Endothelial cell of hepatic sinusoid (primary cell): ENCODE results near the gene C6orf89.
"Not testable (repeated sequence)": the region's sequence is repeated elsewhere in the genome, so short reads cannot be mapped to it uniquely, and the experiment has no call there.

Experiments
- in situ Hi-C: cut with HindIII; loops from 2 replicates; pipeline ENCODE4 v1.10.0; 2017; ENCODE audit warnings: low sequenced_read_pairs

C6orf89 gene

GRCh38 chr6:36917541-36918193, 31.9 kb downstream of the C6orf89 start:
- in situ Hi-C loops, result no loop called here

GRCh38 chr6:36920049-36920448, 34.3 kb downstream of the C6orf89 start:
- in situ Hi-C loops, result no loop called here

- in situ Hi-C loops, result no loop called here
These were observed 34.8 kb downstream of the C6orf89 start for GRCh38 chr6:36920546-36920945.

- in situ Hi-C loops, result no loop called here
These were observed 38.4 kb downstream of the C6orf89 start for GRCh38 chr6:36924131-36924530.

- in situ Hi-C loops, result no loop called here
These were observed 39.1 kb downstream of the C6orf89 start for GRCh38 chr6:36924778-36925374.

GRCh38 chr6:36925809-36926208, 40.1 kb downstream of the C6orf89 start:
- in situ Hi-C loops, result no loop called here

GRCh38 chr6:36926708-36927513, 41.2 kb downstream of the C6orf89 start:
- in situ Hi-C loops, result no loop called here

- in situ Hi-C loops, result no loop called here
These were observed 42.2 kb downstream of the C6orf89 start for GRCh38 chr6:36927691-36928546.

- in situ Hi-C loops, result no loop called here
These were observed 42.8 kb downstream of the C6orf89 start for GRCh38 chr6:36928547-36928918.

- in situ Hi-C loops, result no loop called here
These were observed 43.4 kb downstream of the C6orf89 start for GRCh38 chr6:36929152-36929551.

GRCh38 chr6:36929607-36930006, 43.9 kb downstream of the C6orf89 start:
- in situ Hi-C loops, result no loop called here

- in situ Hi-C loops, result no loop called here
These were observed 44.7 kb downstream of the C6orf89 start for GRCh38 chr6:36930483-36930882.

GRCh38 chr6:36933102-36933501, 47.4 kb downstream of the C6orf89 start:
- in situ Hi-C loops, result no loop called here

- in situ Hi-C loops, result no loop called here
These were observed 47.8 kb downstream of the C6orf89 start for GRCh38 chr6:36933519-36933918.

- in situ Hi-C loops, result no loop called here
These were observed 49.1 kb downstream of the C6orf89 start for GRCh38 chr6:36934901-36935300.

- in situ Hi-C loops, result no loop called here
These were observed 51.1 kb downstream of the C6orf89 start for GRCh38 chr6:36936824-36937223.

GRCh38 chr6:36937896-36938295, 52.1 kb downstream of the C6orf89 start:
- in situ Hi-C loops, result no loop called here

GRCh38 chr6:36938536-36938935, 52.8 kb downstream of the C6orf89 start:
- in situ Hi-C loops, result no loop called here

- in situ Hi-C loops, result not testable (repeated sequence)
These were observed 53.3 kb downstream of the C6orf89 start for GRCh38 chr6:36939005-36939404.

GRCh38 chr6:36940027-36940426, 54.3 kb downstream of the C6orf89 start:
- in situ Hi-C loops, result no loop called here

GRCh38 chr6:36941561-36941960, 55.8 kb downstream of the C6orf89 start:
- in situ Hi-C loops, result not testable (repeated sequence)
